Raji (cell line): ENCODE data around the gene KLHL5.

Source experiments
- POLR2A ChIP-seq: IDR thresholded peaks from 2 replicates; pipeline ENCODE4 v1.6.1; 2011; ENCODE audit warnings: low read depth, low read length, control low read depth; ENCODE audit not compliant: insufficient read depth

The KLHL5 gene

DNA sequence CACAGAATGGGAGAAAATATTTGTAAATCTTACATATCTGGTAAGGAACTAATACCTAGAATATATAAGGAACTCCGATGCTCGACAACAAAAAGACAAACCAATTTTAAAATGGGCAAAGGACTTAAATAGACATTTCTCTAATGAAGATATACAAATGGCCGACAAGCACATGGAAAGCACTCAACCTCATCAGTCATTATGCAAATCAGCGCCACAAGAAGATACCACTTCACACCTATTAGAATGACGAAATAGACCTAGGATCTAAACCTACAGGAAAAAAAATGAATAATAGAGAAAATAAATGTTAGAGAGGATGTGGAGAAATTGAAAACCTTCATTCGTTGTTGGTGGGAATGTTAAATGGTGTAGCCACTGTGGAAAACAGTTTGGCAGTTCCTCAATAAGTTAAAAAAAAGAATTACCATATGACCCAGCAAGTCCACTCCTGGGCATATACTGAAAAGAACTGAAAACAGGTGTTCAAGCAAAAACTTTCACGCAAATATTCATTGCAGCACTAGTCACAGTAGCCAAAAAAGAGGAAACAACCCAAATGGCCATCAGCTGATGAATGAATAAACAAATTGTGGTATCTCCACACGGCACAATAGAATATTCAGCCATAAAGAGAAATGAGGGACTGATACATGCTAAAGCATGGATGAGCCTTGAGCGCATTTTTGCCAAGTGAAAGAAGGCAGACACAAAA, 63.0 kb downstream of the KLHL5 start:
- TF ChIP-seq POLR2A = no peak

DNA sequence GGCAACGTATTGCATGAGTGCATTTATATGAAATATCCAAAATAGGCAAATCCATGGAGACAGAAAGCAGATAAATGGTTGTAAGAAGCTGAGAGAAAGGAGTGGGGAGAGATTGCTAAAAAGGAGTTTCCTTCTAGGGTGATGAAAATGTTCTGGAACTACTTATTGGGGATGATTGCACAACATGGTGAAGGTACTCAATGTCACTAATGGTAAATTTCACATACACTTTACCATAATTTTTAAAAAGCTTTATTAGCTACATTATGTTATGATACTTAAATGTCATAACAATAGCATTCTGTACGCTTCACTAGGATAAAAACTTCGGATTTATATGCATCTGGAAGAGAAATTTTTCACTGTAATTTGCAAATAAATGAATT, 63.6 kb downstream of the KLHL5 start:
- no peak for TF ChIP-seq POLR2A

DNA sequence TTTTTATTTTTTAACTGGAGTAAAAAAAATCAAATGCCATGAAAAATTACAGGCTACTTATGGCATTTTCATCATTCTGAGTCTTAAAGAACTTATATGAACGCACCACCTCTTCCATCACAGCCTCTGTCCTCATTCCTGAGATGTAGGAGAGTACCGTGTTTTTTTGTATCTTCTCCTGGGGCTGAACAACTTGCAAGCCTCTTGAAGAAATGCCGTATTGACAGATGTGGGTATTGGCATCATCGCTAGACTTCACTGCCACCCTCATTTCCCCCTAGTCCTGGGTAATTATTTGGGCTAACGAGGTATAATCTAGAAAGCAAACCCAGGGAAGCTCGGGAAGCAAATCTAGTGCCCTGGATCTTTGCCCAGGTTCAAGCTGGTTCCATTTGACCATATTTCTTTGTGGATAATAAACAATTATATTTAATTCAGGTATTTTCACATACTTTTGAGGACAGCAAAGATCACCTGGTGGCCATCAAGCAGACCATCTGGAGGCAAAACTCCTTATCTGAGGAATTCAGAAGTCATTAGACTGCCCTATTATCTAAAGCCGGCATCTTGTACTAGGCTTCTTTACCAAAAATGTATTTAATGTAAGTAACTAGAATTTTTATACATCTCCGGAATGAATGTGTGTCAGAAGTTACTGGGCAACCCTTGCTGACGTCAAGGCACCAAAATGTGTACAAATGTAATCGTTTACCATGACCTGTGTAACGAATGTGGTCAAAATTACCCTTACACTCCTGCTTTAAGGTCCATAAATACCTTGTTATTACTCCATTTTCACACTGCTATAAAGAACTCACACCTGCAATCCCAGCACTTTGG, 64.4 kb downstream of the KLHL5 start:
- TF ChIP-seq POLR2A = no peak

DNA sequence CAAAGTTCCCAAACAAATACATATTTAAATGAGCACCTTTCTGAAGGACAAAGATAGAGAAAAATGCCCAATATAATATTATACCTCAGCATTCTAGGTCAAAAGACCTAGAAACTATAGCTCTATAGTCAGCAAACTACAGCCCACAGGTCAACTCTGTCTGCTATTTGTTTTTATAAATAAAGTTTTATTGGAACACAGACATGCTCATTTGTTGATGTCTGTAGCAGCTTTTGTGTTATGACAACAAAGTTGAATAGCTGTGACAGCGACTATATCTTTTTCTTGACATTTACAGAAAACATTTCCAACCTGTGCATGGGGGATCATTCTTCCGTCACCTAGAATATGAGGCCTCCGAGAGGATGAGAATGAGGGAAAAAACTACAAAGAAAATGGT, 71.6 kb downstream of the KLHL5 start:
- no peak for TF ChIP-seq POLR2A

DNA sequence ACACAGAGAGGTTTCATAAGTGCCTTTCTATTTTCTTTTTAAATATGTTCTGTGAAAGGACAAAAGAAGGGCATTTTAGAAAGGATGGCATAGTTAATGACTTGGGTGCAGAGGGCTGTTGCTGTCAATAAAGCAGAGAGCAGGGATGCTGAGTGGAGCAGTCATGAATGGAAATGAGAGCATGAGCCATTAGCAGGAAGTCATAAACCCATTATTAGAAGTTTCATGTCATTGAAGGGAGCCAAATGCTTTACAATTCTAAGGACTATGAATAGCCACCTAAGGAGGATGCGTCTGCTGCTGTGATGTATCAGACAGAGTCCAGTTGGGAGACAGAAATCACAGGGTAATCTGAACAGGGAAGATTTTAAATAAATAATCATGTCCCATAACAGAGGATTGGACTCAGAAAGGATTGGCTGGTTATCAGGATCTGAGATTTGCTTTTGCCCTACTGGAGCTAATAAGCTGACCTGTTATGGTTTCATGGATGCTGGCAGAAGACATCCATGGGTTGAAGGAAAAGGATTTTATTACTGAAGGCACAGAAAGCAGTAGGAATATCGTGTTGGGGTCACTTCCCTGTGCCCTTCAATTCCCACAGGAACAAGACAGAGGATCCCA, 72.8 kb downstream of the KLHL5 start:
- no peak for TF ChIP-seq POLR2A

DNA sequence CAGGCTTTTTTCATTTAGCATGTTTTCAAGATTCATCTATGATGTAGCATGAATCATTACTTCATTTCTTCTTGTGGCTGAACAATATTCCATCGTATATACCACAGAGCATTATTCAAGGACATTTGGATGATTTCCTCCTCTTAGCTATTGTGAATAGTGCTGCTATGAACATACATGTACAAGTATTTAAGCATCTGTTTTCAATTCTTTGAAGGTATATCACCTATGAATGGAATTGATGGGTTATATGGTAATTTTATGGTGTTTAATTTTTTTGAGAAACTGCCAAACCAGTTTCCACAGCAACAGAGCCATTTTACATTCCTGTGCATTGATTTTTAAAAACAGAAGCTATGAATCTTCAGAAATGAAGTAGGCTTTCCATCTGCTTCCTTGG, 84.2 kb downstream of the KLHL5 start:
- TF ChIP-seq POLR2A = no peak

DNA sequence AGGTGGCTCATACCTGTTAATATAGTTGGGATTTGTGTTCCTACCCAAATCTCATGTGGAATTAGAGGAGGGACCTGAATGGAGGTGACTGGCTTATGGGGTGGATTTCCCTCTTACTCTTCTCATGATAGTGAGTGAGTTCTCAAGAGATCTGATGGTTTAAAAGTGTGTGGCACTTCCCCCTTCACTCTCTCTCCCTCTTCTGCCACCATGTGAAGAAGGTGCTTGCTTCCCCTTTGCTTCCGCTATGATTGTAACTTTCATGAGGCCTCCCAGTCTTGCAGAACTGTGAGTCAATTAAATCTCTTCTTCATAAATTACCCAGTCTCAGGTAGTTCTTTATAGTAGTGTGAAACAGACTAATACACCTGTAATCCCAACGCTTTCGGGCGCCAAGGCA, 92.0 kb downstream of the KLHL5 start:
- no peak for TF ChIP-seq POLR2A

DNA sequence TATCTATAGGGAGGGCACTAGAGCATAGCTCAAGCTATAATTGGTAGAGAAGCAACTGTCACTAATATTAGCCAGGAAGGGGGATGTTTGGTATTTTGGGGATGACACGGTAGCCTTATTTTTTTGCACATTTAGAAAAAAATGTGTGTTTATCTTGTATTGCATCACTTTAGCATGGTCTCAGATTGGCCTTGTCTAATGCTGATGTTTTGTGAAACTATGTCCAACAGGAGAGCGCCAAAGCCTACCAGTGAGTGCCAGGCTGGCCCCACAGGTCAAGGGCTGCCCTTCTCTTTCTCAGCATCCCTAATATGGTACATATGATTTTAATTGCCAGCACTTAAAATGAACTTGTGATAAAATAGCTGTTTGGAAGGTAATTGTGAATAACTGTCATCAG, 95.5 kb downstream of the KLHL5 start:
- TF ChIP-seq POLR2A = no peak

DNA sequence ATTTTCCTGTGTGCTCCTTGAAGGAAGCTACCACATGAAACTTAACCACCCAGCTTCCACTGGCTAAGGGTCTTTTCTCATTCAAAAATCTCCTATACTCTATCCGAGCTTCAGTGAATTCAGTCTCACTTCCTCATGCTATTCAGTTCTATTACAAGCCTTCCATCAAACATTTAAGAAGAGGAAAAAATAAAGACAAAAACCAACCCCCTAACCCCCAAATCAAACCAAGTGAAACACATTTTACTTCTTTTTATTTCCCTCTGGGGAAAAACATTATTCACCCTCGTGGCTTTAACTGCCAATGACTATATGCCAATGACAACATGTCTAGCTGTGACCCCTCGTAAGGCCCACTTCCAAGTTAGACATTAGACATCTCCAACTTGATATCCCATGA, 104.1 kb downstream of the KLHL5 start:
- TF ChIP-seq POLR2A = no peak

DNA sequence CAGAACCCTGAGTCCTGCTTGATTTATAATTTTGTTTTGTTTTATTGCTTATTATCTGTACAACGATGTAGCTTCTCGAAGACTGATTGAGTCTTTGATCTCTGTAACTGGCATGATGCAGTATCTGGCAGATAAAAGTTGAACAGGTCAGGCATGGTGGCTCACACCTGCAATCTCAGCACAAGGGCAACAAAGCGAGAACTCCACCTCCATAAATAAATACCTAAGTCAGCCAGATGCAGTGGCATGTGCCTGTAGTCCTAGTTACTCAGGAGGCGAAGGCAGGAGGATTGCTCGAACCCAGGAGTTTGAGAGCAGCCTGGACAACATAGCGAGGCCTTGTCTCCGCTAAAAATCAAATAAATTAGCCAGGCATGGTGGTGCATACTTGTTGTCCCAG, 104.6 kb downstream of the KLHL5 start:
- TF ChIP-seq POLR2A = peak; percentile 61

DNA sequence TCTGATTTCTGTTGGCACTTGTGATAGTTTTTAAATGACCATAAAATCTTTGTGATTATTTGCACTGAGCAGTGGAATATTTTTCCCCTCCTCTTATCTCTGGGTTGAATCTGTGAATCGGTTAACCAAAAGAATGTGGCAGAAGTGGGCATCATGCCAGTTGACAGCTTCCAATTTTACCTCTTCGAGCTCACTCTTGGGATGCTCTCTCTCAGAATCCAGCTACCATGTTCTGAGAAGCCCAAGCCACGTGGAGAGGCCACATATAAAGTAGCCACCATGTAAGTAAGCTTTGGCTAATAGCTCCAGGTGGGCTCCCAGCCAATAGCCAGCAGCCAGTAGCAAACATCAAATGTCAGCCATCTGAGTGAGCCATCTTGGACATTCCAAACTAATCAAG, 107.4 kb downstream of the KLHL5 start:
- TF ChIP-seq POLR2A = no peak

DNA sequence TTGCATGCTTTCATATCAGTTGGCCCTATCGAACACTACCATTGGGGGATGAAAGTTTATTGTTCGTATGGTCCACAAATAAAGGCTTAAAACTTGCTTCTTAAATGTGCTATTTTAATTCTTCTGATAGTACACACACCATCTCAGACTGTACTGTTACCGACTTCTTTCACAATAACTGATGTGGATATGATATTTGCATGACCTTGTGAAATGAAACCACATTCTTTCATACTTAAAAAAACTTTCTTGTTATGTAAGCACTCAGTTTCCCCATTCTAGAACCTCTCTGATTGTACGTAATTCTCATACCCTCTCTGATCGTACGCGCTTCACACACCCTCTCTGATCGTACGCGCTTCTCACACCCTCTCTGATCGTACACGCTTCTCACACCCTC, 108.3 kb downstream of the KLHL5 start:
- TF ChIP-seq POLR2A = no peak
